GM12891 (cell line): ENCODE results near the gene TMEM272.

ENCODE experiments used
- POLR2A ChIP-seq: IDR thresholded peaks from 2 replicates; pipeline ENCODE4 v1.6.1; 2011; ENCODE audit warnings: low read depth, low read length, control low read depth
- POLR2AphosphoS5 ChIP-seq: IDR thresholded peaks from 2 replicates; pipeline ENCODE4 v1.6.1; 2011; ENCODE audit warnings: low read depth, low read length, control low read depth
- POU2F2 ChIP-seq: IDR thresholded peaks from 2 replicates; pipeline ENCODE4 v1.6.1; 2011; ENCODE audit warnings: low read depth, mild to moderate bottlenecking, control low read depth, low read length, moderate library complexity
- SPI1 ChIP-seq: IDR thresholded peaks from 2 replicates; pipeline ENCODE4 v1.6.1; 2011; ENCODE audit warnings: low read depth, low read length, control low read depth
- TAF1 ChIP-seq: IDR thresholded peaks from 2 replicates; pipeline ENCODE4 v1.6.1; 2011; ENCODE audit warnings: low read depth, low read length, control low read depth

- TF ChIP-seq POLR2A (no peak), POLR2AphosphoS5 (no peak), POU2F2 (no peak), SPI1 (no peak), TAF1 (no peak)
Observed at GRCh38 chr13:51768976-51769375, 76.0 kb downstream of the TMEM272 start.
